ENCODE measurements around the gene FRMPD4.

DNA sequence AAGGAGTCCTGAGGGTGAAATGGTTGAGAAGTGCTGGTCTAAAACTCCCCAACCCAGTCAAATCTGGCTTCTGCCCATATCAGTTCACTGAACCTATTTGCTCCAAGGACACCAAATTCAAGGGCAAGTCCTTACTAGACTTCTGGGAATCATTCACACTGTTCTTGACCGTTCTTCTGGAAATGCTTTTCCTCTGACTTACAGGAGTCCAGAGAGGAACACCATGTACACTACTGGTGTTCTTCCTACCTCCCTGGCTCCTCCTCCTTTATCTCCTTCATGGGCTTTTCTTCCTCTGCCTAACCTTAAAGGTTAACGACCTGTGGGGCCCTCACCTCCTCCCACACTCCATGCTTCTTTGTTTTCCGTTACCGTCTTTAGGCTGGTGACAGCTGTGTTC is 281.3 kb downstream of the FRMPD4 start:
- TF ChIP-seq EZH2 (IDR thresholded peaks at IDR 0.05) (no peak), POLR2AphosphoS5 (IDR thresholded peaks at IDR 0.05; ENCODE audit: borderline replicate concordance, low read depth, low read length) (no peak)

Measured in SK-N-MC (cell line).